CD4-positive, alpha-beta T cell treated with Interleukin-21 for 1 hour (primary cell): ENCODE results near the gene GOLGA5.

Source experiments
- DNase-seq: peaks from one replicate; pipeline ENCODE4 v3.0.0-alpha.2; 2020

Gene GOLGA5

DNA sequence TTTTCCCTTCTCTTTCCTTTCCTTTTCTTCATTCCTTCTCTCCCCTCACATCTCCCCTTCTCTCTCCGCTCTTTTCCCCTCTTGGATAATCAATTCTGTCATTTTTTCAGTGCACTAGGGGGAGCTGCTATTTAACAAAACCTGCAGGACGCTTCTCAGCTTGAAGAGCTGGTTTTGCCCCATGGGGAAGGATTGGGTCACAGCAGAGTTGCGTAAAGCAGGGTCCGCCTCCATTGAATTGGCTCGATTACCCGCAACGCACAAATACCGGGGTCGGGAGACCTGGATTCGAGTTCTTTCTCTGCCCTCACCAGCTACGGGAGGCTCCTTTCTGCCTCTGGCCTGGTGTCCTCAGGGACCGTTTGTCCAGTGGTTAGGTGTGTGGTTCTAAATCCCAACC is 86.7 kb downstream of the GOLGA5 start:
- no peak for DNase-seq

- DNase-seq = no peak
These were observed 89.0 kb downstream of the GOLGA5 start for GRCh38 chr14:92883066-92883465.

DNA sequence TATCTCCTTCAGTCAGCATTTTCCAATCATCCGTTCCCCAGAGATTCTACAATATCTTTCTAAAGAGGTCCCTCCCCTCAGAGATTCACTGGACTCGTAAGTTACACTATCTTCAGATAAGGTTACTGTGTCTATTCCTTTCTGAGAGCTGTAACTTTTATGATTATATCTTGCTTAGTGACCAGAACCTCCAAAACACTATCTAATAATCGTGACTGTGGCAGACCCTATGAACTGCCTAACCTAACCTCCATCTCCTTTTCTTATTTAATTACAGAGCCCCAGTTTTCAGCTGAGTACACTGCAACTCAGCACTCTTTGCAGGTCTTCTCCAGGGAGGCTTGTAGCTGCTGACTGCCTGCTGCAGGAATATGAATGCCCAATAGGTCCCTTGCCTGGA is 90.3 kb downstream of the GOLGA5 start:
- no peak for DNase-seq

DNA sequence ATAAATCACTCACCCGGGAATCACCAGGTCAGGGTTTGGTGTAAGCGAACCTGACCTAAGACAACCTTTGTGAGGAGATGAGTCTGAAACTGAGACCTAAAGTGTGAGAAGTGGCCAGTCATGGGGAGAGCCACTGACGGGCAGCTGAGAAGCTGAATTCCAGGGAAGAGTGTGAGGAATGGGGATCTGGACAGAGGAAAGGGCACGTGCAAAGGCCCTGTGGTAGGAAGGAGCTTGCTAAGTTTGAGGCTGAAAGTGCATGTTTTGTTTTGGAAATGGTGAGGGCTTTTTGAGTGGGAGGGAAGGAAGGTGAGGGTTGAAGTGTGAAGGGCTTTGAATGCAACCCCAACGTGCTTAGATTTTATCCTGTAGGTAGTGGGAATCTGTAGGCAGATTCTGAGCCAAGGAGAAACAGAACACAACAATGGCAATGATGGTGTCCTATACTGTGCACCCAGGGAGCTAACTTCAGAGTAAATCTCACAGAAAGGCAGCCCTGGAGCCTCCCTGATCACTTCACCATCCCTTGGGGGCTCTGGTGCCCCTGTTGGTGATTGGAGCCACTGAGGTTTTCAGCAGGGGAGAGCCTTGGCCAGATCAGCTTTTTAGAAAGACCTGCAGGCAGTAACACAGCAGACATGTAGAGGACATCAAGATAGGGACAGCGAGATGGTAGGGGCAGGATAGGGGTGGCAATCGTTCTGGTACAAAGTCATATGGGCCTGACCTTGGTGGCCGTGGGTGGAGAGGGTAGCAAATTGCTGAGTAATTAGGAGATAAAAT is 91.4 kb downstream of the GOLGA5 start:
- no peak for DNase-seq

- DNase-seq = no peak
These were observed 92.2 kb downstream of the GOLGA5 start for GRCh38 chr14:92886337-92886736.

DNA sequence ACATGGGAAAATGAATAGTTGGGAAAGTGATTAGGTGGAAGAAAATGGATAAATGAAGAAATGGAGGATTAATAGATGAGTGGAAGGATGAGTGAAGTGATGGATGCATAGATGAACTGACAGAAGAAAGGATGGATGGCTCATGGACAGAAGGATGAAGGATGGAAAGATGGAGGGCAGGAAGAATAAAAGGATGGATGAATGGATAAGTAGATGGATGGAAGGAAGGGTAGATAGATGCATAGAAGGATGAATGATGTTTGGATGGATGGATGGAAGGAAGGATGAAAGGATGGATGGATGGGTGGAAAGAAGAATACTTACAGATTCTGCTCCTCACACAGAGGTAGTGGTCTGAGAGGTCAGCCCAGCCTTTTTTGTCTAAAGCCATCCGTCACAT is 93.1 kb downstream of the GOLGA5 start:
- DNase-seq = no peak

DNA sequence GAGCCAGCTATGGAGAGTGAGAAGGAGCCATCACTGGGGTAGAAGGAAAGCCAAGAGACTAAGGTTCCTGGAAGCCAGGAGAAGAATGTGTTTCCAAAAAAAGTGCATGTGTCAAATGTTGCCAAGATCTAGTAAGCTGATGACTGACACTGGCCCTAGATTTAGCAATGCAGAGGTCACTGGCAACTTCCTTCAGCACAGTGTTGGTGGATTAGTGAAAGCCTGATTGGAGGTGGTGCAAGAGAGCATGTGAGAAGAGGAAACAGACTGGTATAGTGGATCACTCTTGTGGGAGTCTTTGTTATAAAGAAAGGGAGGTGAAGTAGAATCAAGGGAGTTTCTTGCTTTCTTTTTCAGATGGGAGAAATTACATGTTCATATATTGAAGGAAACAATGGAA is 94.8 kb downstream of the GOLGA5 start:
- DNase-seq = no peak
